H9 (cell line): Measurements from ENCODE around the gene VTCN1. TPM values are rescaled to one million over a fixed set of nuclear protein-coding genes. Genes with fewer than 3 reads are reported as not detected.

Experiments used
- DNase-seq: peaks from one replicate; pipeline ENCODE4 v3.0.0-alpha.2; 2017
- H2AFZ ChIP-seq: one replicate; pipeline ENCODE4 v1.6.1; 2013; ENCODE audit warnings: mild to moderate bottlenecking, low read length, control low read depth, moderate library complexity
- H2AK5ac ChIP-seq: 2 replicates; pipeline ENCODE4 v1.6.1; 2013; ENCODE audit warnings: low read length, control low read depth, mixed read lengths; ENCODE audit not compliant: insufficient read length
- H2BK120ac ChIP-seq: one replicate; pipeline ENCODE4 v1.6.1; 2013; ENCODE audit warnings: low read depth, mild to moderate bottlenecking, low read length, control low read depth, inconsistent platforms; ENCODE audit not compliant: poor library complexity, severe bottlenecking
- H2BK12ac ChIP-seq: 2 replicates; pipeline ENCODE4 v1.6.1; 2013; ENCODE audit warnings: low read length, control low read depth, mixed read lengths, low read depth; ENCODE audit not compliant: insufficient read length
- H2BK15ac ChIP-seq: 2 replicates; pipeline ENCODE4 v1.6.1; 2013; ENCODE audit warnings: low read depth, low read length, control low read depth
- H2BK20ac ChIP-seq: one replicate; pipeline ENCODE4 v1.6.1; 2013; ENCODE audit warnings: low read depth, mild to moderate bottlenecking, low read length, control low read depth, inconsistent platforms; ENCODE audit not compliant: poor library complexity, severe bottlenecking
- H2BK5ac ChIP-seq: 2 replicates; pipeline ENCODE4 v1.6.1; 2013; ENCODE audit warnings: low read length, control low read depth, mixed read lengths; ENCODE audit not compliant: insufficient read length
- H3K14ac ChIP-seq: 2 replicates; pipeline ENCODE4 v1.6.1; 2013; ENCODE audit warnings: low read length, control low read depth; ENCODE audit not compliant: insufficient read depth
- H3K18ac ChIP-seq: 2 replicates; pipeline ENCODE4 v1.6.1; 2013; ENCODE audit warnings: low read depth, mild to moderate bottlenecking, mixed read lengths, low read length, control low read depth; ENCODE audit not compliant: insufficient read length
- H3K23ac ChIP-seq: 2 replicates; pipeline ENCODE4 v1.6.1; 2013; ENCODE audit warnings: low read length, control low read depth, mixed read lengths, low read depth; ENCODE audit not compliant: insufficient read length
- H3K23me2 ChIP-seq: 2 replicates; pipeline ENCODE4 v1.6.1; 2013; ENCODE audit warnings: low read depth, mild to moderate bottlenecking, mixed read lengths, low read length, control low read depth; ENCODE audit not compliant: insufficient read length, poor library complexity, severe bottlenecking
- H3K27ac ChIP-seq: 2 replicates; pipeline ENCODE4 v1.5.1; 2013; ENCODE audit warnings: low read length, control low read depth, mixed read lengths, low read depth; ENCODE audit not compliant: insufficient read length
- H3K27me3 ChIP-seq: 2 replicates; pipeline ENCODE4 v1.6.1; 2013; ENCODE audit warnings: low read length, control low read depth, inconsistent platforms; ENCODE audit not compliant: insufficient read depth
- H3K4ac ChIP-seq: 2 replicates; pipeline ENCODE4 v1.6.1; 2013; ENCODE audit warnings: low read depth, mild to moderate bottlenecking, control low read depth, inconsistent platforms, low read length, moderate library complexity
- H3K4me1 ChIP-seq: 2 replicates; pipeline ENCODE4 v1.6.1; 2013; ENCODE audit warnings: low read length, control low read depth, inconsistent platforms; ENCODE audit not compliant: insufficient read depth
- H3K4me2 ChIP-seq: 2 replicates; pipeline ENCODE4 v1.6.1; 2013; ENCODE audit warnings: low read length, control low read depth, mixed read lengths; ENCODE audit not compliant: insufficient read length, insufficient read depth
- H3K56ac ChIP-seq: 2 replicates; pipeline ENCODE4 v1.6.1; 2013; ENCODE audit warnings: low read depth, mild to moderate bottlenecking, mixed read lengths, low read length, control low read depth; ENCODE audit not compliant: insufficient read length
- H3K79me1 ChIP-seq: 2 replicates; pipeline ENCODE4 v1.6.1; 2013; ENCODE audit warnings: low read depth, mild to moderate bottlenecking, moderate library complexity, low read length, control low read depth, inconsistent platforms; ENCODE audit not compliant: insufficient read depth, poor library complexity, severe bottlenecking
- H3K79me2 ChIP-seq: 2 replicates; pipeline ENCODE4 v1.6.1; 2013; ENCODE audit warnings: low read length, control low read depth, inconsistent platforms; ENCODE audit not compliant: insufficient read depth
- H3K9ac ChIP-seq: 2 replicates; pipeline ENCODE4 v1.6.1; 2013; ENCODE audit warnings: low read length, control low read depth, mixed read lengths; ENCODE audit not compliant: insufficient read length; ENCODE audit errors: extremely low read depth
- H3K9me3 ChIP-seq: one replicate; pipeline ENCODE4 v1.6.1; 2013; ENCODE audit warnings: low read depth, low read length, inconsistent platforms; ENCODE audit not compliant: control insufficient read depth
- H3T11ph ChIP-seq: one replicate; pipeline ENCODE4 v1.6.1; 2013; ENCODE audit warnings: mild to moderate bottlenecking, low read length, control low read depth, inconsistent platforms
- H4K20me1 ChIP-seq: one replicate; pipeline ENCODE4 v1.6.1; 2013; ENCODE audit not compliant: control insufficient read depth, insufficient read length, insufficient read depth
- H4K5ac ChIP-seq: 2 replicates; pipeline ENCODE4 v1.6.1; 2013; ENCODE audit warnings: low read depth, mild to moderate bottlenecking, mixed read lengths, low read length, control low read depth; ENCODE audit not compliant: insufficient read length
- H4K8ac ChIP-seq: replicated peaks from 2 replicates; pipeline ENCODE4 v1.6.1; 2013; ENCODE audit warnings: low read length, control low read depth, mixed read lengths, low read depth; ENCODE audit not compliant: insufficient read length
- H4K91ac ChIP-seq: 2 replicates; pipeline ENCODE4 v1.6.1; 2013; ENCODE audit warnings: low read depth, mild to moderate bottlenecking, moderate library complexity, mixed read lengths, low read length, control low read depth; ENCODE audit not compliant: insufficient read length
- H3K27ac Mint-ChIP-seq, 3 experiments: 2 replicates in 2 of 3; 3 replicates in 1 of 3; pipeline ENCODE4 v1.8.0; 2020 to 2021; ENCODE audit warnings: mixed read lengths in 3 of 3, mild to moderate bottlenecking in 1 of 3, moderate library complexity in 1 of 3
- H3K27me3 Mint-ChIP-seq: 2 replicates; pipeline ENCODE4 v1.8.0; 2021; ENCODE audit warnings: low read depth, mild to moderate bottlenecking, moderate library complexity, mixed read lengths
- H3K36me3 Mint-ChIP-seq, 3 experiments: 2 replicates in 2 of 3; 3 replicates in 1 of 3; pipeline ENCODE4 v1.8.0; 2020 to 2021; ENCODE audit warnings: low read depth in 3 of 3, mixed read lengths in 3 of 3; ENCODE audit not compliant: insufficient read depth in 1 of 3
- H3K4me1 Mint-ChIP-seq, 2 experiments: 2 replicates each; pipeline ENCODE4 v1.8.0; 2020; ENCODE audit warnings: mixed read lengths in 2 of 2
- H3K4me3 Mint-ChIP-seq, 2 experiments: 2 replicates in 1 of 2; 3 replicates in 1 of 2; pipeline ENCODE4 v1.8.0; 2020 to 2021; ENCODE audit warnings: mild to moderate bottlenecking in 2 of 2, mixed read lengths in 2 of 2, moderate library complexity in 1 of 2
- H3K9me3 Mint-ChIP-seq, 2 experiments: 2 replicates in 1 of 2; 3 replicates in 1 of 2; pipeline ENCODE4 v1.8.0; 2020; ENCODE audit warnings: mild to moderate bottlenecking in 2 of 2, mixed read lengths in 2 of 2, moderate library complexity in 1 of 2
- WGBS: extraction: QIAGEN DNeasy Blood & Tissue Kit; methylation state at CpG from one replicate; pipeline ENCODE4 v1.1.7; 2013; ENCODE audit warnings: missing lambda C conversion rate, low lambda C conversion rate, mixed read lengths; ENCODE audit not compliant: insufficient read length; ENCODE audit errors: extremely low coverage; 5-methylcytosine and 5-hydroxymethylcytosine counted together
- total RNA-seq: library from RNA; stranded (reverse); gene quantifications from 2 replicates; pipeline ENCODE4 v1.2.1, GENCODE V29; 2021
- TF ChIP-seq, protein P1 (sequence below): fragments of 200-600 bp; sonication (generic); conservative IDR thresholded peaks from 3 replicates; pipeline ENCODE4 v1.8.0; 2021; ENCODE audit warnings: antibody characterized with exemption, mild to moderate bottlenecking

VTCN1 gene
- total RNA-seq, 1 experiment from 2014 or later: 0.33 TPM

DNA sequence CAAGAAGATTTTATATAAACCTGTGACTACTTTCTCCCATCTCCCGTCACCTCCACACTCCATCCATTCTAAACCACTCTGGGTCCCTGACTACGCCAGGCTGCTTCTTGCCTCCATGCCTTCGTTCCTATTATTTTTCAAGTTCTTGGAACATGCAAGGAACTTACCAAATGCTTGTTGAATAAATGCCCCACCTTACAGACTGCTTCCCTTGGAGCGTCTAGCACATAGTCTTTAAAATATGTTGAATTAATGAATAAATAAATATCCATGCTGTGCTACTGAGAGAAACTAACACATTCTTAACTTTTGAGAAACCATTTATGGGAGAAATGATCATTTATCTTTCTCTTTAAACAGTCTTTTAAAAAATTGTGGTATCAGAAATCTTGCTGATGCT lies 27.6 kb downstream of the VTCN1 start:
- no peaks in the 10 kb centered on the region for H3K9me3 ChIP-seq
- H3K27ac ChIP-seq: no peak overlapping the region
- Mint-ChIP-seq H3K36me3 (no peaks in the 10 kb centered on the region), H3K27me3 (no peaks in the 10 kb centered on the region), H3K27ac (no peak overlapping the region), H3K9me3 (no peaks in the 10 kb centered on the region), H3K4me3 (no peak overlapping the region), H3K4me1 (peaks cover 12 to 21% of the 10 kb centered on the region in 2 experiments)
- H3K79me1 ChIP-seq: no peaks in the 10 kb centered on the region
- no peaks in the 10 kb centered on the region for H4K20me1 ChIP-seq
- no peak overlapping the region for H2AFZ ChIP-seq
- no peak overlapping the region for H2BK120ac ChIP-seq
- TF ChIP-seq, protein P1, sequence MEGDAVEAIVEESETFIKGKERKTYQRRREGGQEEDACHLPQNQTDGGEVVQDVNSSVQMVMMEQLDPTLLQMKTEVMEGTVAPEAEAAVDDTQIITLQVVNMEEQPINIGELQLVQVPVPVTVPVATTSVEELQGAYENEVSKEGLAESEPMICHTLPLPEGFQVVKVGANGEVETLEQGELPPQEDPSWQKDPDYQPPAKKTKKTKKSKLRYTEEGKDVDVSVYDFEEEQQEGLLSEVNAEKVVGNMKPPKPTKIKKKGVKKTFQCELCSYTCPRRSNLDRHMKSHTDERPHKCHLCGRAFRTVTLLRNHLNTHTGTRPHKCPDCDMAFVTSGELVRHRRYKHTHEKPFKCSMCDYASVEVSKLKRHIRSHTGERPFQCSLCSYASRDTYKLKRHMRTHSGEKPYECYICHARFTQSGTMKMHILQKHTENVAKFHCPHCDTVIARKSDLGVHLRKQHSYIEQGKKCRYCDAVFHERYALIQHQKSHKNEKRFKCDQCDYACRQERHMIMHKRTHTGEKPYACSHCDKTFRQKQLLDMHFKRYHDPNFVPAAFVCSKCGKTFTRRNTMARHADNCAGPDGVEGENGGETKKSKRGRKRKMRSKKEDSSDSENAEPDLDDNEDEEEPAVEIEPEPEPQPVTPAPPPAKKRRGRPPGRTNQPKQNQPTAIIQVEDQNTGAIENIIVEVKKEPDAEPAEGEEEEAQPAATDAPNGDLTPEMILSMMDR: no peak
- no peaks in the 10 kb centered on the region for H3K23me2 ChIP-seq
- H3K18ac ChIP-seq: no peak overlapping the region
- H2BK15ac ChIP-seq: no peak overlapping the region
- no peak overlapping the region for H3K4me2 ChIP-seq
- H4K8ac ChIP-seq: no peak overlapping the region
- no peaks in the 10 kb centered on the region for H3K79me2 ChIP-seq
- no peak overlapping the region for H4K91ac ChIP-seq
- DNase-seq: no peak
- no peaks in the 10 kb centered on the region for H3K27me3 ChIP-seq
- no peak overlapping the region for H2BK20ac ChIP-seq
- H4K5ac ChIP-seq: no peak overlapping the region
- H3K14ac ChIP-seq: no peak overlapping the region
- no CpG with 5 or more reads among the region's 4 CpGs for WGBS
- no peak overlapping the region for H2BK12ac ChIP-seq
- H2BK5ac ChIP-seq: no peak overlapping the region
- H3T11ph ChIP-seq: no peak overlapping the region
- no peak overlapping the region for H3K56ac ChIP-seq
- H3K9ac ChIP-seq: no peak overlapping the region
- no peak overlapping the region for H3K23ac ChIP-seq
- H2AK5ac ChIP-seq: no peak overlapping the region
- no peaks in the 10 kb centered on the region; the same call in 1 of the 2 replicates for H3K4me1 ChIP-seq
- H3K4ac ChIP-seq: no peak overlapping the region
